ENCODE measurements around the gene ZNF559. TPM values are rescaled to one million over a fixed set of nuclear protein-coding genes. Genes with fewer than 3 reads are reported as not detected.
A peak's percentile ranks its signal among the peaks of the same experiment; 100 is the strongest.

The ZNF559 gene
- total and polyA plus RNA-seq, 2 experiments from 2014 or later, result 18.9 to 19.3 TPM

DNA sequence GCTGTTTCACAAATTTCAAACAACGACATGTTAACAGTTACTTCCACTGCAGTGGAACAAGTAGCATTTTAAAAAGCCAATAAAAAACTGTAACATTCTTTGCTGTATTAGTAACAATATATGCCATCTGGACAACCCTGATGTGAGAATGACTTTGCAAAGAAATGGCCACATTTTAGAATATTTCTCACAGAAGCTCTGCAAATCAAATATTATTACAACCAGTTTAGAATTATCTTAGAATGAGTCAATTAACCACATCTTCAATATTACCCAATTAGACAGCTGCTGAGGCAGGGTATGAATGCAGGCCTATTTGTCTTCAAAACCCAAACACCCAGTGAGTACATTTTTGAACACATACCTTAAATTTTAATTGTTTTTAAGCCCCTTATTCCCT, 17.5 kb upstream of the ZNF559 start:
- H3K27me3 Mint-ChIP-seq (ENCODE audit: insufficient read depth, low read depth, poor library complexity), result peaks cover 9% of the 10 kb centered on the region
- H3K27ac Mint-ChIP-seq, result no peak overlapping the region
- TF ChIP-seq NANOG (IDR thresholded peaks at IDR 0.05; ENCODE audit: borderline replicate concordance), result no peak
- H3K4me1 Mint-ChIP-seq, result no peaks in the 10 kb centered on the region
- no peaks in the 10 kb centered on the region for H4K20me1 ChIP-seq (replicated peaks; ENCODE audit: insufficient read depth)
- no peaks in the 10 kb centered on the region for H3K9me2 ChIP-seq (ENCODE audit: insufficient read depth)
- H2AFZ ChIP-seq, result no peak overlapping the region
- H3K79me2 ChIP-seq (replicated peaks; ENCODE audit: insufficient read depth), result peaks cover 4% of the 10 kb centered on the region
- H3K4me2 ChIP-seq, result no peak overlapping the region
- no peak overlapping the region for H3K27ac ChIP-seq (ENCODE audit: low read depth)
- H3K36me3 Mint-ChIP-seq (ENCODE audit: low read depth), result peaks cover 42% of the 10 kb centered on the region
- ATAC-seq (no peak), DNase-seq (ENCODE audit: low spot score) (no peak)
- peaks cover 8% of the 10 kb centered on the region; the same call in 1 of the 2 replicates for H3F3A ChIP-seq (replicated peaks; ENCODE audit: low read depth)
- H3K4me1 ChIP-seq (ENCODE audit: insufficient read depth), result no peaks in the 10 kb centered on the region
- no peak overlapping the region for H3K4me3 ChIP-seq
- H3K36me3 ChIP-seq (ENCODE audit: insufficient read depth), result peaks cover 2% of the 10 kb centered on the region
- no peak overlapping the region for H3K4me3 Mint-ChIP-seq
- peaks cover 59% of the 10 kb centered on the region for H3K9me3 Mint-ChIP-seq
- H3K27me3 ChIP-seq (ENCODE audit: insufficient read depth), result no peaks in the 10 kb centered on the region

DNA sequence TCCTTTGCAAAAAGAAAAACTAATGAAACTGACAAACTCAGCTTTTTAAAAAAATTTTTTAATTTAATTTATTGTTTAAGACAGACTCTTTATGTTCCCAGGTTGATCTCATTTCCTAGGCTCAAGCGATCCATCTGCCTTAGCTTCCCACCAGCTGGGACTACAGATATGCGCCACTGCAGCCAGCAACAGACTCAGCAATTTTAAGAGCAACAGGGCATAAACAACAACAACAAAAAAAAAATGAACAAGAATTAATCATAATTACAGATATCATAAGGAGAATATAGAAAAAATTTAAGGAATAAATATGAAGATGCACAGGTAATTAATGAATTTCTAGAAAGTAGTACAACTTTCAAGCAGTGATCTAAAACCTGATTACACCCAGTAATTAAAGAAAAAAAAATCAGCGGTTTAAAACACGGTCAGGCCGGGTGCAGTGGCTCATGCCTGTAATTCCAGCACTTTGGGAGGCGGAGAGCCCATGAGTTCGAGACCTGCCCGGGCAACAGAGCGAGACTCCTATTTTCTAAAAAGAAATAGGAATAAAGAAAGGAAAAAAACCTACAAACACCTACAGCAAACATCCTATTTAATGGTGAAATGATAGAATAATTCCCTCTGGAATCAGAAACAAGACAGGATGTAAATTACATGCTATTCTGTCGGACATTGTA, 15.7 kb upstream of the ZNF559 start:
- DNase-seq (ENCODE audit: low spot score) (no peak), ATAC-seq (no peak)
- Histone ChIP-seq H3K79me2 (replicated peaks; ENCODE audit: insufficient read depth) (peaks cover 4% of the 10 kb centered on the region), H4K20me1 (replicated peaks; ENCODE audit: insufficient read depth) (no peaks in the 10 kb centered on the region), H3K27ac (ENCODE audit: low read depth) (no peak overlapping the region), H3K27me3 (ENCODE audit: insufficient read depth) (no peaks in the 10 kb centered on the region), H3K4me1 (ENCODE audit: insufficient read depth) (no peaks in the 10 kb centered on the region), H3K36me3 (ENCODE audit: insufficient read depth) (no peaks in the 10 kb centered on the region; the same call in 1 of the 2 replicates), H3F3A (replicated peaks; ENCODE audit: low read depth) (peaks cover 8% of the 10 kb centered on the region; the same call in 1 of the 2 replicates), H3K4me3 (peak overlapping the region; percentile 78), H3K4me2 (peak overlapping the region; percentile 75), H3K9me2 (ENCODE audit: insufficient read depth) (no peaks in the 10 kb centered on the region), H2AFZ (peak overlapping the region; percentile 100; the same call in 1 of the 2 replicates)
- H3K27me3 Mint-ChIP-seq (ENCODE audit: insufficient read depth, low read depth, poor library complexity), result peaks cover 10% of the 10 kb centered on the region
- H3K27ac Mint-ChIP-seq, result no peak overlapping the region
- H3K4me3 Mint-ChIP-seq, result peak overlapping the region; percentile 84
- H3K9me3 Mint-ChIP-seq, result peaks cover 62% of the 10 kb centered on the region
- no peaks in the 10 kb centered on the region for H3K4me1 Mint-ChIP-seq
- H3K36me3 Mint-ChIP-seq (ENCODE audit: low read depth), result peaks cover 31% of the 10 kb centered on the region
- TF ChIP-seq EZH2 (IDR thresholded peaks at IDR 0.05; ENCODE audit: low read depth, unreplicated experiment) (no peak), POLR2AphosphoS5 (IDR thresholded peaks at IDR 0.05; ENCODE audit: low read depth) (no peak), JUNB (IDR thresholded peaks at IDR 0.05; ENCODE audit: unreplicated experiment) (no peak), ZNF331 (CRISPR knock-in tag; IDR thresholded peaks at IDR 0.05; ENCODE audit: low read depth) (no peak), ZNF114 (CRISPR knock-in tag; IDR thresholded peaks at IDR 0.05) (no peak), NANOG (IDR thresholded peaks at IDR 0.05; ENCODE audit: borderline replicate concordance) (no peak), EZH2phosphoT487 (IDR thresholded peaks at IDR 0.05; ENCODE audit: unreplicated experiment) (no peak)
- TF ChIP-seq, protein P1, sequence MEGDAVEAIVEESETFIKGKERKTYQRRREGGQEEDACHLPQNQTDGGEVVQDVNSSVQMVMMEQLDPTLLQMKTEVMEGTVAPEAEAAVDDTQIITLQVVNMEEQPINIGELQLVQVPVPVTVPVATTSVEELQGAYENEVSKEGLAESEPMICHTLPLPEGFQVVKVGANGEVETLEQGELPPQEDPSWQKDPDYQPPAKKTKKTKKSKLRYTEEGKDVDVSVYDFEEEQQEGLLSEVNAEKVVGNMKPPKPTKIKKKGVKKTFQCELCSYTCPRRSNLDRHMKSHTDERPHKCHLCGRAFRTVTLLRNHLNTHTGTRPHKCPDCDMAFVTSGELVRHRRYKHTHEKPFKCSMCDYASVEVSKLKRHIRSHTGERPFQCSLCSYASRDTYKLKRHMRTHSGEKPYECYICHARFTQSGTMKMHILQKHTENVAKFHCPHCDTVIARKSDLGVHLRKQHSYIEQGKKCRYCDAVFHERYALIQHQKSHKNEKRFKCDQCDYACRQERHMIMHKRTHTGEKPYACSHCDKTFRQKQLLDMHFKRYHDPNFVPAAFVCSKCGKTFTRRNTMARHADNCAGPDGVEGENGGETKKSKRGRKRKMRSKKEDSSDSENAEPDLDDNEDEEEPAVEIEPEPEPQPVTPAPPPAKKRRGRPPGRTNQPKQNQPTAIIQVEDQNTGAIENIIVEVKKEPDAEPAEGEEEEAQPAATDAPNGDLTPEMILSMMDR (conservative IDR thresholded peaks at IDR 0.05; ENCODE audit: low read depth in 2 of 2), result no peak
- TF ChIP-seq, protein P2, sequence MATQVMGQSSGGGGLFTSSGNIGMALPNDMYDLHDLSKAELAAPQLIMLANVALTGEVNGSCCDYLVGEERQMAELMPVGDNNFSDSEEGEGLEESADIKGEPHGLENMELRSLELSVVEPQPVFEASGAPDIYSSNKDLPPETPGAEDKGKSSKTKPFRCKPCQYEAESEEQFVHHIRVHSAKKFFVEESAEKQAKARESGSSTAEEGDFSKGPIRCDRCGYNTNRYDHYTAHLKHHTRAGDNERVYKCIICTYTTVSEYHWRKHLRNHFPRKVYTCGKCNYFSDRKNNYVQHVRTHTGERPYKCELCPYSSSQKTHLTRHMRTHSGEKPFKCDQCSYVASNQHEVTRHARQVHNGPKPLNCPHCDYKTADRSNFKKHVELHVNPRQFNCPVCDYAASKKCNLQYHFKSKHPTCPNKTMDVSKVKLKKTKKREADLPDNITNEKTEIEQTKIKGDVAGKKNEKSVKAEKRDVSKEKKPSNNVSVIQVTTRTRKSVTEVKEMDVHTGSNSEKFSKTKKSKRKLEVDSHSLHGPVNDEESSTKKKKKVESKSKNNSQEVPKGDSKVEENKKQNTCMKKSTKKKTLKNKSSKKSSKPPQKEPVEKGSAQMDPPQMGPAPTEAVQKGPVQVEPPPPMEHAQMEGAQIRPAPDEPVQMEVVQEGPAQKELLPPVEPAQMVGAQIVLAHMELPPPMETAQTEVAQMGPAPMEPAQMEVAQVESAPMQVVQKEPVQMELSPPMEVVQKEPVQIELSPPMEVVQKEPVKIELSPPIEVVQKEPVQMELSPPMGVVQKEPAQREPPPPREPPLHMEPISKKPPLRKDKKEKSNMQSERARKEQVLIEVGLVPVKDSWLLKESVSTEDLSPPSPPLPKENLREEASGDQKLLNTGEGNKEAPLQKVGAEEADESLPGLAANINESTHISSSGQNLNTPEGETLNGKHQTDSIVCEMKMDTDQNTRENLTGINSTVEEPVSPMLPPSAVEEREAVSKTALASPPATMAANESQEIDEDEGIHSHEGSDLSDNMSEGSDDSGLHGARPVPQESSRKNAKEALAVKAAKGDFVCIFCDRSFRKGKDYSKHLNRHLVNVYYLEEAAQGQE (IDR thresholded peaks at IDR 0.05; ENCODE audit: unreplicated experiment), result no peak
- TF ChIP-seq, protein P3, sequence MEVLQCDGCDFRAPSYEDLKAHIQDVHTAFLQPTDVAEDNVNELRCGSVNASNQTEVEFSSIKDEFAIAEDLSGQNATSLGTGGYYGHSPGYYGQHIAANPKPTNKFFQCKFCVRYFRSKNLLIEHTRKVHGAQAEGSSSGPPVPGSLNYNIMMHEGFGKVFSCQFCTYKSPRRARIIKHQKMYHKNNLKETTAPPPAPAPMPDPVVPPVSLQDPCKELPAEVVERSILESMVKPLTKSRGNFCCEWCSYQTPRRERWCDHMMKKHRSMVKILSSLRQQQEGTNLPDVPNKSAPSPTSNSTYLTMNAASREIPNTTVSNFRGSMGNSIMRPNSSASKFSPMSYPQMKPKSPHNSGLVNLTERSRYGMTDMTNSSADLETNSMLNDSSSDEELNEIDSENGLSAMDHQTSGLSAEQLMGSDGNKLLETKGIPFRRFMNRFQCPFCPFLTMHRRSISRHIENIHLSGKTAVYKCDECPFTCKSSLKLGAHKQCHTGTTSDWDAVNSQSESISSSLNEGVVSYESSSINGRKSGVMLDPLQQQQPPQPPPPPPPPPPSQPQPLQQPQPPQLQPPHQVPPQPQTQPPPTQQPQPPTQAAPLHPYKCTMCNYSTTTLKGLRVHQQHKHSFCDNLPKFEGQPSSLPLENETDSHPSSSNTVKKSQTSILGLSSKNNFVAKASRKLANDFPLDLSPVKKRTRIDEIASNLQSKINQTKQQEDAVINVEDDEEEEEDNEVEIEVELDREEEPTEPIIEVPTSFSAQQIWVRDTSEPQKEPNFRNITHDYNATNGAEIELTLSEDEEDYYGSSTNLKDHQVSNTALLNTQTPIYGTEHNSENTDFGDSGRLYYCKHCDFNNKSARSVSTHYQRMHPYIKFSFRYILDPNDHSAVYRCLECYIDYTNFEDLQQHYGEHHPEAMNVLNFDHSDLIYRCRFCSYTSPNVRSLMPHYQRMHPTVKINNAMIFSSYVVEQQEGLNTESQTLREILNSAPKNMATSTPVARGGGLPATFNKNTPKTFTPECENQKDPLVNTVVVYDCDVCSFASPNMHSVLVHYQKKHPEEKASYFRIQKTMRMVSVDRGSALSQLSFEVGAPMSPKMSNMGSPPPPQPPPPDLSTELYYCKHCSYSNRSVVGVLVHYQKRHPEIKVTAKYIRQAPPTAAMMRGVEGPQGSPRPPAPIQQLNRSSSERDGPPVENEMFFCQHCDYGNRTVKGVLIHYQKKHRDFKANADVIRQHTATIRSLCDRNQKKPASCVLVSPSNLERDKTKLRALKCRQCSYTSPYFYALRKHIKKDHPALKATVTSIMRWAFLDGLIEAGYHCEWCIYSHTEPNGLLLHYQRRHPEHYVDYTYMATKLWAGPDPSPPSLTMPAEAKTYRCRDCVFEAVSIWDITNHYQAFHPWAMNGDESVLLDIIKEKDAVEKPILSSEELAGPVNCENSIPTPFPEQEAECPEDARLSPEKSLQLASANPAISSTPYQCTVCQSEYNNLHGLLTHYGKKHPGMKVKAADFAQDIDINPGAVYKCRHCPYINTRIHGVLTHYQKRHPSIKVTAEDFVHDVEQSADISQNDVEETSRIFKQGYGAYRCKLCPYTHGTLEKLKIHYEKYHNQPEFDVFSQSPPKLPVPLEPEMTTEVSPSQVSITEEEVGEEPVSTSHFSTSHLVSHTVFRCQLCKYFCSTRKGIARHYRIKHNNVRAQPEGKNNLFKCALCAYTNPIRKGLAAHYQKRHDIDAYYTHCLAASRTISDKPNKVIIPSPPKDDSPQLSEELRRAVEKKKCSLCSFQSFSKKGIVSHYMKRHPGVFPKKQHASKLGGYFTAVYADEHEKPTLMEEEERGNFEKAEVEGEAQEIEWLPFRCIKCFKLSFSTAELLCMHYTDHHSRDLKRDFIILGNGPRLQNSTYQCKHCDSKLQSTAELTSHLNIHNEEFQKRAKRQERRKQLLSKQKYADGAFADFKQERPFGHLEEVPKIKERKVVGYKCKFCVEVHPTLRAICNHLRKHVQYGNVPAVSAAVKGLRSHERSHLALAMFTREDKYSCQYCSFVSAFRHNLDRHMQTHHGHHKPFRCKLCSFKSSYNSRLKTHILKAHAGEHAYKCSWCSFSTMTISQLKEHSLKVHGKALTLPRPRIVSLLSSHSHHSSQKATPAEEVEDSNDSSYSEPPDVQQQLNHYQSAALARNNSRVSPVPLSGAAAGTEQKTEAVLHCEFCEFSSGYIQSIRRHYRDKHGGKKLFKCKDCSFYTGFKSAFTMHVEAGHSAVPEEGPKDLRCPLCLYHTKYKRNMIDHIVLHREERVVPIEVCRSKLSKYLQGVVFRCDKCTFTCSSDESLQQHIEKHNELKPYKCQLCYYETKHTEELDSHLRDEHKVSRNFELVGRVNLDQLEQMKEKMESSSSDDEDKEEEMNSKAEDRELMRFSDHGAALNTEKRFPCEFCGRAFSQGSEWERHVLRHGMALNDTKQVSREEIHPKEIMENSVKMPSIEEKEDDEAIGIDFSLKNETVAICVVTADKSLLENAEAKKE (CRISPR knock-in tag; IDR thresholded peaks at IDR 0.05), result no peak
